ENCODE data around the gene NKAIN1.

DNA sequence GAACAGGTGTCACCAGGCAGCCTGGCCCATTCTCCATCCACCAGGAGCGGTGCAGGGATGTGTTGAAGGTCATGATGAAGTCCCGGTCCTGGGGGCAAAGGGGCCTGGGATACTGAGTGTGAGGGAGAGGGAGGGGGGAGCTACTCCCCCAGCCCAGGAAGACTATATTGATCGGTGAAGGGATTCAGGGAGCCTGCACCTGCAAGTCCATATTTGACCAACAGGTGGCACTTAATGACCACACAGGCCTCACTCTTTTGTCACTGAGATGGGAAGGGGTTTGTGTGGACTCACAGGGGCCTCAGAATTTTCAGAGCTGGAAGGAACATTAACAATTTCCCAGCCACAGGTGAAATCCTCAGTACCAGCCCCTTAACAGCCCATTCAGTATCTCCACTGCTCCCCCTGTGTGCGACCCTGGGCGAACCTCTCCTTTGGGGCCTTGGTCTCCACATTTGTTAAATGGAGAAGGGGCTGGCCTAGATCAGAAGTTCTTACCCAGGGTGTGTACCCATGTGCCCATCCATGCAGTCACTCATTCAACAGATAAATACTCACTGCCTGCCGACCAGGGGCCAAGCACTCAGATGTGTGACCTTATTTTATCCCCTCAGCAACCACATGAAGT, 55.6 kb downstream of the NKAIN1 start:
- no peak for TF ChIP-seq POLR2AphosphoS5 (IDR thresholded peaks at IDR 0.05)
- TF ChIP-seq, protein P1, sequence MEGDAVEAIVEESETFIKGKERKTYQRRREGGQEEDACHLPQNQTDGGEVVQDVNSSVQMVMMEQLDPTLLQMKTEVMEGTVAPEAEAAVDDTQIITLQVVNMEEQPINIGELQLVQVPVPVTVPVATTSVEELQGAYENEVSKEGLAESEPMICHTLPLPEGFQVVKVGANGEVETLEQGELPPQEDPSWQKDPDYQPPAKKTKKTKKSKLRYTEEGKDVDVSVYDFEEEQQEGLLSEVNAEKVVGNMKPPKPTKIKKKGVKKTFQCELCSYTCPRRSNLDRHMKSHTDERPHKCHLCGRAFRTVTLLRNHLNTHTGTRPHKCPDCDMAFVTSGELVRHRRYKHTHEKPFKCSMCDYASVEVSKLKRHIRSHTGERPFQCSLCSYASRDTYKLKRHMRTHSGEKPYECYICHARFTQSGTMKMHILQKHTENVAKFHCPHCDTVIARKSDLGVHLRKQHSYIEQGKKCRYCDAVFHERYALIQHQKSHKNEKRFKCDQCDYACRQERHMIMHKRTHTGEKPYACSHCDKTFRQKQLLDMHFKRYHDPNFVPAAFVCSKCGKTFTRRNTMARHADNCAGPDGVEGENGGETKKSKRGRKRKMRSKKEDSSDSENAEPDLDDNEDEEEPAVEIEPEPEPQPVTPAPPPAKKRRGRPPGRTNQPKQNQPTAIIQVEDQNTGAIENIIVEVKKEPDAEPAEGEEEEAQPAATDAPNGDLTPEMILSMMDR (IDR thresholded peaks at IDR 0.05) = peak in 4 of 7 experiments; percentile 59 to 76 (median 76)
